Activated B cell treated with CpG ODN at 0.5 μM for 24 hours (primary cell): ENCODE data around the gene MAP7D1. TPM values are rescaled to one million over a fixed set of nuclear protein-coding genes. Genes with fewer than 3 reads are reported as not detected.

Source experiments
- ATAC-seq: fragments of 200-7000 bp; cut with Tn5 transposase; one replicate; pipeline ENCODE4 v1.10.0; 2021; ENCODE audit warnings: low read depth, mild to moderate bottlenecking, moderate library complexity
- CTCF ChIA-PET: fragments of 350-600 bp; sonication (Branson Sonifier 250); formaldehyde crosslinking; loops from one replicate; lab custom pipeline; 2021; ENCODE audit warnings: antibody characterized with exemption; lab: Charles Lee
- POLR2A ChIA-PET: fragments of 350-600 bp; sonication (Branson Sonifier 250); formaldehyde crosslinking; loops from one replicate; lab custom pipeline; 2021; ENCODE audit warnings: antibody characterized with exemption; lab: Charles Lee
- DNase-seq: peaks from one replicate; pipeline ENCODE4 v3.0.0; 2022
- H3K27ac Mint-ChIP-seq: one replicate; pipeline ENCODE4 v1.8.0; 2020; ENCODE audit warnings: mixed read lengths
- H3K27me3 Mint-ChIP-seq: one replicate; pipeline ENCODE4 v1.8.0; 2021; ENCODE audit warnings: mixed read lengths
- H3K36me3 Mint-ChIP-seq: one replicate; pipeline ENCODE4 v1.8.0; 2021; ENCODE audit warnings: low read depth, mixed read lengths
- H3K4me1 Mint-ChIP-seq: one replicate; pipeline ENCODE4 v1.8.0; 2021; ENCODE audit warnings: mixed read lengths
- H3K4me3 Mint-ChIP-seq: one replicate; pipeline ENCODE4 v1.8.0; 2020; ENCODE audit warnings: mild to moderate bottlenecking, mixed read lengths
- H3K9me3 Mint-ChIP-seq: one replicate; pipeline ENCODE4 v1.8.0; 2020; ENCODE audit warnings: mixed read lengths
- CTCF ChIP-seq: fragments of 200-600 bp; IDR thresholded peaks from one replicate; pipeline ENCODE4 v1.8.0; 2022; ENCODE audit warnings: antibody characterized with exemption, mild to moderate bottlenecking
- intact Hi-C: fragments of 100-400 bp; cut with micrococcal nuclease; formaldehyde crosslinking; loops from one replicate; pipeline ENCODE4 v1.15.1; 2024
- total RNA-seq: library from RNA; stranded (reverse); gene quantifications from 2 replicates; pipeline ENCODE4 v1.2.3, GENCODE V29; 2022

The MAP7D1 gene
- total RNA-seq, 1 donor from 2014 or later, result 59.9 TPM

GRCh38 chr1:36150296-36151133, 5.4 kb upstream of the MAP7D1 start:
- DNase-seq (peak; percentile 60), ATAC-seq (peak; percentile 54)
- Mint-ChIP-seq H3K27me3 (no peaks in the 10 kb centered on the region), H3K9me3 (no peaks in the 10 kb centered on the region), H3K4me1 (peaks cover 64% of the 10 kb centered on the region), H3K27ac (peak overlapping the region; percentile 95), H3K36me3 (peaks cover 7% of the 10 kb centered on the region), H3K4me3 (peak overlapping the region; percentile 94)
- TF ChIP-seq CTCF, result no peak
- ChIA-PET CTCF (interaction anchor here (0.6 to 4.6 kb wide), 23 partner anchors 11 to 272 kb away, joined by 3 to 115 read pairs (median 4); partner anchors contain the start of genes LSM10 and THRAP3), POLR2A (interaction anchor here (0.6 to 6.4 kb wide), 23 partner anchors 11 to 550 kb away, joined by 3 to 95 read pairs (median 5); partner anchors contain the start of genes OSCP1 and THRAP3)
- intact Hi-C loops, result no loop called here

- Mint-ChIP-seq H3K36me3 (peaks cover 7% of the 10 kb centered on the region), H3K4me1 (peaks cover 64% of the 10 kb centered on the region), H3K27ac (peak overlapping the region; percentile 95), H3K4me3 (peak overlapping the region; percentile 94), H3K27me3 (no peaks in the 10 kb centered on the region), H3K9me3 (no peaks in the 10 kb centered on the region)
- intact Hi-C loops, result no loop called here
- no peak for TF ChIP-seq CTCF
- CTCF ChIA-PET, result interaction anchor here (1.2 to 4.6 kb wide), 5 partner anchors 9 to 134 kb away, joined by 3 to 115 read pairs (median 48); partner anchors contain the start of gene THRAP3
- DNase-seq, result no peak
- POLR2A ChIA-PET, result interaction anchor here (2.2 to 6.4 kb wide), 6 partner anchors 10 to 235 kb away, joined by 6 to 95 read pairs (median 36); partner anchors contain the start of gene THRAP3
- ATAC-seq, result no peak
Observed at GRCh38 chr1:36151134-36151844, 4.7 kb upstream of the MAP7D1 start.

GRCh38 chr1:36151845-36152203, 4.1 kb upstream of the MAP7D1 start:
- ATAC-seq, result no peak

GRCh38 chr1:36153476-36153875, 2.5 kb upstream of the MAP7D1 start:
- peaks cover 67% of the 10 kb centered on the region for H3K4me1 Mint-ChIP-seq
- peaks cover 10% of the 10 kb centered on the region for H3K36me3 Mint-ChIP-seq
- no peaks in the 10 kb centered on the region for H3K9me3 Mint-ChIP-seq
- CTCF ChIA-PET, result interaction anchor here (0.9 to 1.3 kb wide), 2 partner anchors 35 to 133 kb away, joined by 4 to 5 read pairs; no protein-coding TSS in a partner anchor
- POLR2A ChIA-PET, result interaction anchor here (6.4 kb wide), 1 partner anchor 8 kb away, joined by 95 read pairs; no protein-coding TSS in a partner anchor
- ATAC-seq (no peak), DNase-seq (no peak)
- peak overlapping the region; percentile 41 for H3K27ac Mint-ChIP-seq
- intact Hi-C loops, result no loop called here
- H3K4me3 Mint-ChIP-seq, result no peak overlapping the region
- no peak for TF ChIP-seq CTCF
- H3K27me3 Mint-ChIP-seq, result no peaks in the 10 kb centered on the region

More at GRCh38 chr1:36151845-36152203, 4.1 kb upstream of the MAP7D1 start:
- ChIA-PET CTCF (interaction anchor here (1.2 to 4.6 kb wide), 4 partner anchors 9 to 134 kb away, joined by 3 to 115 read pairs (median 28); partner anchors contain the start of gene THRAP3), POLR2A (interaction anchor here (4.0 to 6.4 kb wide), 3 partner anchors 9 to 72 kb away, joined by 13 to 95 read pairs (median 62); partner anchors contain the start of gene THRAP3)
- Mint-ChIP-seq H3K27me3 (no peaks in the 10 kb centered on the region), H3K4me3 (no peak overlapping the region), H3K4me1 (peaks cover 62% of the 10 kb centered on the region), H3K36me3 (peaks cover 9% of the 10 kb centered on the region), H3K9me3 (no peaks in the 10 kb centered on the region), H3K27ac (peak overlapping the region; percentile 72)
- TF ChIP-seq CTCF, result no peak
- intact Hi-C loops, result no loop called here
- DNase-seq, result no peak
